Colonic mucosa (tissue), 4 donors: ENCODE data around the gene MTFP1. TPM values are rescaled to one million over a fixed set of nuclear protein-coding genes. Genes with fewer than 3 reads are reported as not detected.

Experiments
- DNase-seq: peaks from one replicate; pipeline ENCODE4 v3.0.0-alpha.2; 2020
- H3K27ac ChIP-seq: fragments of 200-600 bp; one replicate; pipeline ENCODE4 v1.8.0; 2021
- H3K27me3 ChIP-seq: fragments of 200-600 bp; one replicate; pipeline ENCODE4 v1.8.0; 2021
- H3K36me3 ChIP-seq: fragments of 200-600 bp; one replicate; pipeline ENCODE4 v1.8.0; 2021
- H3K4me1 ChIP-seq: fragments of 200-600 bp; one replicate; pipeline ENCODE4 v1.8.0; 2021; ENCODE audit warnings: mild to moderate bottlenecking
- H3K4me3 ChIP-seq: fragments of 200-600 bp; one replicate; pipeline ENCODE4 v1.8.0; 2021
- H3K9ac ChIP-seq, 2 donors: one replicate each; pipeline ENCODE4 v1.7.0; 2013; ENCODE audit warnings: control low read depth in 2 of 2, low read depth in 2 of 2, low read length in 2 of 2
- H3K9me3 ChIP-seq: fragments of 200-600 bp; one replicate; pipeline ENCODE4 v1.8.0; 2021
- CTCF ChIP-seq: fragments of 200-600 bp; IDR thresholded peaks from one replicate; pipeline ENCODE4 v1.8.0; 2022; ENCODE audit warnings: antibody characterized with exemption, mild to moderate bottlenecking
- intact Hi-C: fragments of 100-400 bp; cut with DNase I; formaldehyde crosslinking; loops from one replicate; pipeline ENCODE4 v1.14.1; 2022
- total RNA-seq, 2 donors: library from RNA; stranded (reverse); fragmentation: NEBNext Ultra II Directional in 1 of 2; extraction: Animal tissue kit (Norgen Biotek cat#: 25700) in 1 of 2; gene quantifications; one replicate each; pipeline ENCODE4 v1.2.1, GENCODE V29; 2021
- donor health status: healthy.
- donor health status: DM: no; HTN: no; CAD: no.
- donor health status: DM: no; HTN: no; CAD: no.

MTFP1 gene
- total RNA-seq, 2 donors from 2014 or later, result 39.7 to 55.1 TPM

GRCh38 chr22:30413001-30413400 lies 12.6 kb upstream of the MTFP1 start:
- no peaks in the 10 kb centered on the region for H3K36me3 ChIP-seq
- H3K4me1 ChIP-seq, result no peaks in the 10 kb centered on the region
- no peak overlapping the region for H3K27ac ChIP-seq
- no peaks in the 10 kb centered on the region for H3K9me3 ChIP-seq
- H3K9ac ChIP-seq, result no peak overlapping the region
- TF ChIP-seq CTCF, result no peak
- no peak for DNase-seq
- H3K27me3 ChIP-seq, result no peaks in the 10 kb centered on the region
- no peak overlapping the region for H3K4me3 ChIP-seq
- intact Hi-C loops, result no loop called here

GRCh38 chr22:30413745-30414524 lies 11.6 kb upstream of the MTFP1 start:
- intact Hi-C loops, result no loop called here
- no peak for DNase-seq
- Histone ChIP-seq H3K36me3 (no peaks in the 10 kb centered on the region), H3K4me3 (no peak overlapping the region), H3K4me1 (no peaks in the 10 kb centered on the region), H3K9me3 (no peaks in the 10 kb centered on the region), H3K27ac (no peak overlapping the region), H3K27me3 (no peaks in the 10 kb centered on the region), H3K9ac (no peak overlapping the region)
- no peak for TF ChIP-seq CTCF

- intact Hi-C loops, result no loop called here
These were observed 11.0 kb upstream of the MTFP1 start for GRCh38 chr22:30414525-30415047.

GRCh38 chr22:30416403-30416802 lies 9.2 kb upstream of the MTFP1 start:
- TF ChIP-seq CTCF, result no peak
- H3K4me3 ChIP-seq, result no peak overlapping the region
- no peaks in the 10 kb centered on the region for H3K9me3 ChIP-seq
- H3K36me3 ChIP-seq, result no peaks in the 10 kb centered on the region
- peaks cover under 1% of the 10 kb centered on the region for H3K4me1 ChIP-seq
- H3K9ac ChIP-seq, result no peak overlapping the region
- H3K27ac ChIP-seq, result peak overlapping the region; percentile 42
- no peaks in the 10 kb centered on the region for H3K27me3 ChIP-seq
- DNase-seq, result peak; percentile 48
- intact Hi-C loops, result no loop called here

More at GRCh38 chr22:30414525-30415047, 11.0 kb upstream of the MTFP1 start:
- H3K36me3 ChIP-seq, result no peaks in the 10 kb centered on the region
- no peak for DNase-seq
- no peaks in the 10 kb centered on the region for H3K4me1 ChIP-seq
- H3K4me3 ChIP-seq, result no peak overlapping the region
- H3K9me3 ChIP-seq, result no peaks in the 10 kb centered on the region
- H3K9ac ChIP-seq, result no peak overlapping the region
- no peak for TF ChIP-seq CTCF
- H3K27me3 ChIP-seq, result no peaks in the 10 kb centered on the region
- H3K27ac ChIP-seq, result no peak overlapping the region

GRCh38 chr22:30416837-30417236 lies 8.7 kb upstream of the MTFP1 start:
- H3K27ac ChIP-seq, result peak overlapping the region; percentile 42
- no peak for DNase-seq
- TF ChIP-seq CTCF, result no peak
- H3K9me3 ChIP-seq, result no peaks in the 10 kb centered on the region
- no peaks in the 10 kb centered on the region for H3K36me3 ChIP-seq
- H3K4me3 ChIP-seq, result no peak overlapping the region
- no peaks in the 10 kb centered on the region for H3K27me3 ChIP-seq
- peaks cover 5% of the 10 kb centered on the region for H3K4me1 ChIP-seq
- intact Hi-C loops, result no loop called here
- H3K9ac ChIP-seq, result no peak overlapping the region
